EL (cell line): ENCODE data around the gene TRIM47.

Experiments
- DNase-seq: peaks from one replicate; pipeline ENCODE4 v3.0.0-alpha.2; 2016

Gene TRIM47

GRCh38 chr17:75878174-75878998 is at the start of gene TRIM47:
Gene TRIM47, minus strand, starts transcription at chr17:75878581. Its CDS starts 33 bp downstream, at chr17:75878548.
- DNase-seq: peak; percentile 56

GRCh38 chr17:75927286-75927922 is 49.0 kb upstream of the TRIM47 start:
- no peak for DNase-seq

- no peak for DNase-seq
Measured at GRCh38 chr17:75926456-75926855, 48.1 kb upstream of the TRIM47 start.

- DNase-seq: no peak
Measured at GRCh38 chr17:75925912-75926311, 47.5 kb upstream of the TRIM47 start.

GRCh38 chr17:75925103-75925502 is 46.7 kb upstream of the TRIM47 start:
- no peak for DNase-seq

- no peak for DNase-seq
Measured at GRCh38 chr17:75922963-75923874, 44.8 kb upstream of the TRIM47 start.

- DNase-seq: no peak
Measured at GRCh38 chr17:75922173-75922961, 44.0 kb upstream of the TRIM47 start.

- DNase-seq: no peak
Measured at GRCh38 chr17:75921596-75921995, 43.2 kb upstream of the TRIM47 start.

- DNase-seq: no peak
Measured at GRCh38 chr17:75920045-75920560, 41.7 kb upstream of the TRIM47 start.

GRCh38 chr17:75919611-75920010 is 41.2 kb upstream of the TRIM47 start:
- no peak for DNase-seq

- no peak for DNase-seq
Measured at GRCh38 chr17:75917917-75918445, 39.6 kb upstream of the TRIM47 start.

GRCh38 chr17:75917141-75917916 is 38.9 kb upstream of the TRIM47 start:
- DNase-seq: no peak

- no peak for DNase-seq
Measured at GRCh38 chr17:75915268-75915667, 36.9 kb upstream of the TRIM47 start.

GRCh38 chr17:75914643-75915267 is 36.4 kb upstream of the TRIM47 start:
- no peak for DNase-seq

- no peak for DNase-seq
Measured at GRCh38 chr17:75913537-75914210, 35.3 kb upstream of the TRIM47 start.

GRCh38 chr17:75910699-75911098 is 32.3 kb upstream of the TRIM47 start:
- no peak for DNase-seq

- DNase-seq: no peak
Measured at GRCh38 chr17:75909812-75910274, 31.5 kb upstream of the TRIM47 start.

- no peak for DNase-seq
Measured at GRCh38 chr17:75909051-75909811, 30.9 kb upstream of the TRIM47 start.

- DNase-seq: no peak
Measured at GRCh38 chr17:75908201-75908600, 29.8 kb upstream of the TRIM47 start.
